ENCODE measurements around the gene PTCD2. TPM values are rescaled to one million over a fixed set of nuclear protein-coding genes. Genes with fewer than 3 reads are reported as not detected.

PTCD2 gene, protein sequence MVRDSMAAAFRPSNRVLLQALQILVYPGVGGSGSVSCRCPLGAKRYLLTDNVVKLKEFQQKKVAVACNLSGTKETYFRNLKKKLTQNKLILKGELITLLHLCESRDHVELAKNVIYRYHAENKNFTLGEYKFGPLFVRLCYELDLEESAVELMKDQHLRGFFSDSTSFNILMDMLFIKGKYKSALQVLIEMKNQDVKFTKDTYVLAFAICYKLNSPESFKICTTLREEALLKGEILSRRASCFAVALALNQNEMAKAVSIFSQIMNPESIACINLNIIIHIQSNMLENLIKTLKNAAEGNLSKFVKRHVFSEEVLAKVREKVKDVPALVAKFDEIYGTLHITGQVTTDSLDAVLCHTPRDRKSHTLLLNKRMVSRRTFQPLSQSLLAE
- 10 to 100 TPM in 2 of 7 donors, 1 to 10 TPM in 5; 4.9 to 12.9 (median 7.9) TPM for total RNA-seq
- 1 to 10 TPM; 3.3 to 7.3 TPM for polyA plus RNA-seq
- long read RNA-seq, donor 1, full-length matches to known transcripts: 19 of 25 reads
- long read RNA-seq, donor 1, partial matches to known transcripts: 1 of 25 reads
- long read RNA-seq, donor 1, other reads (novel, unspliced or antisense): 5 of 25 reads
- long read RNA-seq, donor 2, full-length matches to known transcripts: 4 of 4 reads
- long read RNA-seq, donor 2, partial matches to known transcripts: 0 of 4 reads
- long read RNA-seq, donor 2, other reads (novel, unspliced or antisense): 0 of 4 reads
- long read RNA-seq, donor 3, full-length matches to known transcripts: 6 of 11 reads
- long read RNA-seq, donor 3, partial matches to known transcripts: 0 of 11 reads
- long read RNA-seq, donor 3, other reads (novel, unspliced or antisense): 5 of 11 reads

DNA sequence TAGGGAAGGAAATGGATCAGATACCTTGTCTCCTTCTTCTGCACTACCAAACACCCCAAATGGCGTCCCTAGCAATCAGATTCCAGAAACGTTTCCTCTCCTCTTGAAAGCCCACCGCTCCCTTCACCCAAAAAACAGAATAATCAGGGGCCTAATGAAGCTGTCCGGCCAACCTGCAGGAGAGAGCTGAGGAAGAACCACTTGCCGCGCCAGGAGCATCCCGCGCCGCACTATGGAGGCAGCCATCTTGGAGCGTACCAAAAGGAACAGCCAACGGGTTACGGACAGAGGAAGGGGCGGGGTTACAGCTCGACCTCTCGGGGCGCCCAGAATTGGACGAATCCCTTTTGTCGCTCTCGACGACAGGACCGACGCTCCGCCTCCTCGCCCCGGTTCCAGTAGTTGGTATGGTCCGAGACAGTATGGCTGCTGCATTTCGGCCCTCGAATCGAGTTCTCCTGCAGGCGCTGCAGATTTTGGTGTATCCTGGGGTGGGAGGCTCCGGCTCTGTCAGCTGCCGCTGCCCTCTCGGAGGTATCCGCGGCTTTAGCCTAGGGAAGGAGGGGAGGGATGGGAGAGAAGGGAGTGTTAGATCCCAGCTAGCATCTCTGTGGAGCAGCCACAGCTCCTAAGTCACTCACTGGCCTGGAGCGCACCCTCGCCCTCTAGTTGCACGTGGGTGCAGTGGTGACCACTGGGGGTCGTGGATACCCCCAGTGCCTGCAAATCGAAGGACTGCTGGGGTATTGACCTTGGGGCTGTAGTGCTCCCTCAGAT is at the start of gene PTCD2, which contains the start of gene MRPS27:
TSS of gene PTCD2 (plus strand) at position 398 of the 777 bp plus-strand sequence. CDS start at position 408, 10 bp downstream.
TSS of gene MRPS27 (minus strand) at position 265 of the 777 bp plus-strand sequence. CDS start at position 246, 19 bp downstream.
- no peaks in the 10 kb centered on the region for H3K36me3 ChIP-seq
- TF ChIP-seq, protein P1, sequence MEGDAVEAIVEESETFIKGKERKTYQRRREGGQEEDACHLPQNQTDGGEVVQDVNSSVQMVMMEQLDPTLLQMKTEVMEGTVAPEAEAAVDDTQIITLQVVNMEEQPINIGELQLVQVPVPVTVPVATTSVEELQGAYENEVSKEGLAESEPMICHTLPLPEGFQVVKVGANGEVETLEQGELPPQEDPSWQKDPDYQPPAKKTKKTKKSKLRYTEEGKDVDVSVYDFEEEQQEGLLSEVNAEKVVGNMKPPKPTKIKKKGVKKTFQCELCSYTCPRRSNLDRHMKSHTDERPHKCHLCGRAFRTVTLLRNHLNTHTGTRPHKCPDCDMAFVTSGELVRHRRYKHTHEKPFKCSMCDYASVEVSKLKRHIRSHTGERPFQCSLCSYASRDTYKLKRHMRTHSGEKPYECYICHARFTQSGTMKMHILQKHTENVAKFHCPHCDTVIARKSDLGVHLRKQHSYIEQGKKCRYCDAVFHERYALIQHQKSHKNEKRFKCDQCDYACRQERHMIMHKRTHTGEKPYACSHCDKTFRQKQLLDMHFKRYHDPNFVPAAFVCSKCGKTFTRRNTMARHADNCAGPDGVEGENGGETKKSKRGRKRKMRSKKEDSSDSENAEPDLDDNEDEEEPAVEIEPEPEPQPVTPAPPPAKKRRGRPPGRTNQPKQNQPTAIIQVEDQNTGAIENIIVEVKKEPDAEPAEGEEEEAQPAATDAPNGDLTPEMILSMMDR (IDR thresholded peaks at IDR 0.05): no peak
- TF ChIP-seq EP300 (IDR thresholded peaks at IDR 0.05): no peak
- no peak for TF ChIP-seq POLR2A (IDR thresholded peaks at IDR 0.05)
- no peaks in the 10 kb centered on the region for H3K27me3 ChIP-seq
- 0% methylated on average over 40 of the region's 40 CpGs for WGBS, 3 donors
- intact Hi-C loops (cut with DNase I): no loop called here
- H3K4me1 ChIP-seq (ENCODE audit: insufficient read depth): no peaks in the 10 kb centered on the region
- no peaks in the 10 kb centered on the region for H3K9me3 ChIP-seq
- peak; percentile 94 to 96 (median 95) for DNase-seq
- H3K27ac ChIP-seq: peak within 1 kb of the TSS; percentile 22 to 25
- H3K4me3 ChIP-seq: peak within 1 kb of the TSS; percentile 62

DNA sequence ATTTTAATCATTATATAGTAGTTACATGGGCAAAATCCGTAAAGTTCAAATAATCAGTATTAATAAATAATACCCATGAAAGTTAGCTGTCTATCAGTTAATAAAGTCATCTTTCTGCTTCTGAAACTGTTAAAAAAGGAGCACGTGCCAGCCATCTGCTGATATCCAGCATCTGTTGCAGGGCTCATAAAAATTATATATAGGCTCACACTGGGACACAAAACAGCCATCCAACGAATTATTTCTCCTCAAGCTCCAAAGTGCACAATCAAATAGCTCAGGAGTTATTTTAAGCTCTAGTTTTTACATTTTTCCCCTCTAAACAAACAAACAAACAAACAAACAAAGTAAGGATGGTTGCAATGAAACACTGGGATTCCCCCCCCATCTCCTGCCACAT is 48.5 kb upstream of the PTCD2 start:
- 85 to 90% (median 87%) methylated on average over 3 of the region's 3 CpGs for WGBS, 3 donors
- Histone ChIP-seq H3K4me3 (no peak overlapping the region), H3K4me1 (ENCODE audit: insufficient read depth) (no peaks in the 10 kb centered on the region), H3K36me3 (no peaks in the 10 kb centered on the region), H3K27ac (no peak overlapping the region), H3K9me3 (no peaks in the 10 kb centered on the region), H3K27me3 (no peaks in the 10 kb centered on the region)
- TF ChIP-seq POLR2A (IDR thresholded peaks at IDR 0.05) (no peak), EP300 (IDR thresholded peaks at IDR 0.05) (no peak)
- TF ChIP-seq, protein P1 (IDR thresholded peaks at IDR 0.05): no peak
- no peak for DNase-seq
- intact Hi-C loops (cut with DNase I): no loop called here

DNA sequence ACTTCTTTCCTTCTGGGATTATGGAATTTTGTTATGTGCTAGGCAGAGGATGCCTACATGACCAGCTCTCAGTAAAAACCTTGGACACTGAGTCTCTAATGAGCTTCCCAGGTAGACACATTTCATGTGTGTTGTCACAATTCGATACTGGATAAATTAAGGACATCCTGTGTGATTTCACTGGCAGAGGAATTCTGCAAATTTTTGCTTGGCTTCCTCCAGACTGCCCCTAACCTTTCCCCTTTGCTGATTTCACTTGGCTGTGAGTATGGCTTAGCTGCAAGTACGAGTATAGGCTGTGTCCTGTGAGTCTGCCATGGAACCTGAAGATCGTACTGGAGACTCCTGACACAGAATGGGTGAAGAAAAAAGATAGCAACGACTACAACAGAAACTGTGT is 47.8 kb upstream of the PTCD2 start:
- 64 to 83% (median 80%) methylated on average over 4 of the region's 4 CpGs for WGBS, 3 donors
- no peak overlapping the region for H3K27ac ChIP-seq

More for the DNA sequence above, 47.8 kb upstream of the PTCD2 start:
- H3K4me3 ChIP-seq: no peak overlapping the region
- DNase-seq: no peak
- no peaks in the 10 kb centered on the region for H3K9me3 ChIP-seq
- TF ChIP-seq EP300 (IDR thresholded peaks at IDR 0.05) (no peak), POLR2A (IDR thresholded peaks at IDR 0.05) (no peak)
- TF ChIP-seq, protein P1 (IDR thresholded peaks at IDR 0.05): no peak
- H3K36me3 ChIP-seq: no peaks in the 10 kb centered on the region
- intact Hi-C loops (cut with DNase I): no loop called here
- H3K4me1 ChIP-seq (ENCODE audit: insufficient read depth): no peaks in the 10 kb centered on the region
- H3K27me3 ChIP-seq: no peaks in the 10 kb centered on the region
